HG03097 (cell line): ENCODE results near the gene GLIS1.

Experiments used
- ATAC-seq: cut with Tn5 transposase; IDR thresholded peaks from one replicate; pipeline ENCODE4 v1.9.1; 2021; ENCODE audit not compliant: unreplicated experiment, low FRiP score

GLIS1 gene

GRCh38 chr1:53721088-53721487 lies 17.9 kb downstream of the GLIS1 start:
- no peak for ATAC-seq

DNA sequence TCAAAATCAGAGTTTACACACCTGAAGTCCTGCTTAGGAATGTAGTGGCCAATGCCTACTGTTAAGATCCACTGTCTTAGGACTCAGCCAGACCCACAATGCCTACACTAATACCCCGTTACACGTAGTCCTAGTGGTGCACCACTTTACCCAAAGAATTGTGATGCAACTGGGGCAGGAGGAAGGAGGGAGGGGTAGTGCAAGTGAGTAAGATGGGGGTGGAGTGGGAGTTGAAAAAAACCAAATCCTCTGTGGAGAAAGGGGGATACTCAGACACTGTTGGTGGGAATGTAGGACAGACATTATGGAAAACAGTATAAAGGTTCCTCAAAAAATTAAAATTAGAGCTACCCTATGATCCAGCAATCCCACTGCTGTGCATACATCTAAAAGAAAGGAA lies 19.5 kb downstream of the GLIS1 start:
- ATAC-seq = no peak

DNA sequence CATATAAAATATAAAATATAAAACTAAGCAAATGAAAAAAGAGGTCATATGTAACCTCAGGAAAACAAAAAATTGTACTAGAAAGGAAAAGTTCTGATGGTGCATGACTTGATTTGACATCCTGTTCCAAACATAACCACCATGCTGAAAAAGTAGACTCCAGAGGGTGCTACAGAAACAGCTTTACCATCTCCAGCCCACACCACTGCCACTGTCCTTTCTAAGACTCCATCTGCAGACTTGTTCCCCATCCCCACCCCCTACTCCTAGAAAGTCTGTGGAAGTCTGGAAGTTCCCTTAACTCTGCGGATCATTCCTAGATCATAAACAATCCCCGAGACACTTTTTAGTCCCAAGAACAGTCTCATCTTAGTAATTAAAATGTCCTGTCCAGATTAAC lies 20.5 kb downstream of the GLIS1 start:
- ATAC-seq = no peak

DNA sequence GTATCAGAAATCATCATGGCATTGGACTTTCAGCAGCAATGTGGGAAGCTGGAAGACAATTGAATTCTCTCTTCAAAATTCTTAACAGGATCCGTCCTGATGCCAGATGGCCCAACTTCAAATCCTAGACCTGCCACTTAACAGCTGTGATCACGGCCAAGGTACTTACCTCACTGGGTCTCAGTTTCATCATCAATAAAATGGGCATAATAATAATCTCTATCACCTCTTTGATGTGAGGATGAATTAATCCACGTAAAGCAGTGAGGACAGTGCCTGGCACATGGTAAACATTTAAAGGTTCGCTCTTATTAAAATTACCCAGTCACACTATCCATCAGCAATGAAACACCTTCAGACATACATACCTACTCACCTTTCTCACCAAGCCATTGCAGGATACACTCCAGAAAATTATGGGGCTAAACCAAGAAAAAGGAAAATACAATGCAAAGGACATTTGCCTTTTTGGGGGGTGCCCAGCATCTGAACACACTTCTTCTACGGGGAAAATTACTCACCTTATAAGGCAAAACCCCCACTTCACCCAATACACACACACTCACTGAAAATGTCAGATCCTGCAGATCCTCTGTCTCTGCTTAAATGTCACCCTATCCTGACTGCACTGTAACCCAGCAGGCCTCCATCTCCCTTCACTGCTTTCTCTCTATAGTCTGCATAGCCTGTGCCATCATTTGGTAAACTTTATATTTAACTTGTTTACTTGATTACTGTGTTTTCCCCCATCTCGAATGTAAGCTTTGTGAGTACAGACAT lies 21.7 kb downstream of the GLIS1 start:
- no peak for ATAC-seq

DNA sequence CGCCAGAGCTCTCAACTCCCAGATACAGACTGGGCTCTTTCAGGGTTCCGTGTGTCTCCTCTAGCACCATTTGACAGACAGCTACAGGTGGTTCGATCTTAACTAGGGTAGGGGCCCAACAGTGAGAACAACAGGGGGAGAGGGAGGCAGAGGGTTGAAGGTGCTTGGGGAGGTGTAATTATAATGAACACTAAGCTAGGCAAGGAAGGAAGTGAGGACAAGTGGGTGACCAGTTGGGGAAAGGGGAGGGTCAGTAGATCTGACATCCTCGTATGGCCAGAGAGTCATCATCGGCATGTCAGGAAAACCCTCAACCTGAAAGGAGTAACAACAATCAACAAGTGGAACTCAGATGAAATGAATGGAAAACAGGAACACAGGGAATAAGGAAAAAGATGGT lies 22.8 kb downstream of the GLIS1 start:
- no peak for ATAC-seq

- no peak for ATAC-seq
These were observed 23.5 kb downstream of the GLIS1 start for GRCh38 chr1:53715478-53715877.

DNA sequence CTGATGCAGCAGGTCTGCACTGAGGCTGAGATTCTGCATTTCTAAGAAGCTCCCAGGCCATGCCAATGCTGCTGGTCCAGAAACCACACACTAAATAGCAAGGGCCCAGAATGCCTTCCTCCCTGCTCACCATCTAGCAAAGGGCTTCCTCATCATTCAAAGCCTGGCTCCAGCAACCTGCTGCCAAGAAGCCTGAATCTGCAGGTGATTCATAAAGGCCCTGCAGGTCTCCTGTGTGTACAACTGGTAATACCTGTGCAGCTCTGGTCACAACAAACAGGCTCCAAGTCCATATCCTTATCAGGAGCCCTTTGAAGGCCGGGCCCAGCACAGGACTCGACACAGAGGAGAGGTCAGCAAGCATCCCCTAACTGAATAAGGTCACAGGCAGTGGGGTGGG lies 26.7 kb downstream of the GLIS1 start:
- no peak for ATAC-seq

- no peak for ATAC-seq
These were observed 28.4 kb downstream of the GLIS1 start for GRCh38 chr1:53710584-53710983.

DNA sequence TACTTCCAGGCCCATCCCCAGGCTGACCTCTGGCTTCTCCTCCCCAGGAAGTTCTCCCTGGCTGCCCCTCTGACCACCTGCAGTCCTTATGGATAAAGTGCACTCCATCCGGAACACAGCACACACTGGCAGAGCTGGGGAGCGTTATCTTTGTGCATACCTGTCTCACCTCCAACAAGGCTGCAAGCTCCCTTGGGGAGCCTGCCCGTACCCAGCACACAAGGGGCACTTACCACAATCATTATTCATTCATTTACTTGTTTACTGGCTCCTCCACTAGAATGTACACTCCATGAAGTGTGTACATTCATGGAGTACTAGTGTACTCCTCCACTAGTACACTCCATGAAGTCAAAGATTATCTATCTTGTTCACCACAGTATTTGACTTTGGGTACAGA lies 30.3 kb downstream of the GLIS1 start:
- no peak for ATAC-seq

- ATAC-seq = no peak
These were observed 32.6 kb downstream of the GLIS1 start for GRCh38 chr1:53706356-53706755.

DNA sequence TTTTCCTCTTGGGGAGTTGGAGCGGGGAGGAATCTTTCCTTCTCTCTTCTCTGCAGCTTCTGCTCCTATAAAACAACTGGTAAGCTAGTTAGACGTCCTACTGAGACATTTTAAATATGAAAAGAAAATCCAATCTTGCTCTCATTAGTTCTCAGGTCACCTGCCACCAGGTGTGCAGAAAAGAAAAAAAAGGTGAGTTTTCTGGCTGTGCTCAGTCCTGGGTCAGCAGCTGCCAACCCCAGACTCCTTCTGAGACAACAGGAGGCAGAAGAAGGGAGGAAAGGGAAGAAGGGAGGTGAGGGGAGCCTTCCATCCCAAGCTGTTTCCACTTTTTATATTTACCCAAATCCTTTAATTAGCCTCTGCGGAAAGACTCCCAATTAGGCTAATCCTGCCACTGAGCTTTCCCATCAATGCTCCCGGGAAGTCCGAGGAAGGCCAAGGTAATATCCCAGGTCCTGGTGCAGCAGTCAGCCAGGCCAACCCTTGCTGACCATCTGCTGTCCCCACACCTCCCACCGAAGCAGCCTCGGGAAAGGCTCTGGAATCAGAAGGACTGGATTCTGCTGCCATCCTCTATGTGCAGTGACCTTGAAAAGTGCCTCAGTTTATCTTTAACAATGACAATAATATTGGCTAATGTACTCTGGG lies 33.4 kb downstream of the GLIS1 start:
- no peak for ATAC-seq

GRCh38 chr1:53704804-53705445 lies 34.0 kb downstream of the GLIS1 start:
- no peak for ATAC-seq

DNA sequence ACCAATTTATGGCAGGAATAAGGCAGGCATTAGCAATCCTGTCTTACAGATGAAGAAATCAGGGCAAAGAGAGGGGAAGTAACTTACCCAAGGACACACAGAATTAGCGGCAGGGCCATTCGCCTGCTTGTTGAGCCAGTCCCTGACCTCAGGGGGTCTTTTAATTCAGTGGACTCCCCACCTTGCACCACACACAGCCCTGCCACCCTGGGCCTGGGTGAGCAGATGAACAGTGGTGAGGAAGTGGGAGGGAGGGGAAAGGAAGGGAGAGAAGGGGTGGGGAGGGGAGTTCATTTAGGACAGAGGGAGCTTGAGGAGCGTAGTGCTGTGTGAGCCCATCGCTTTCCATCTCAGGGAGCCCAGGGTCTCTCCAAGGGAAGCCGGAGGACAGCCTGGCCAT lies 34.7 kb downstream of the GLIS1 start:
- ATAC-seq = no peak

DNA sequence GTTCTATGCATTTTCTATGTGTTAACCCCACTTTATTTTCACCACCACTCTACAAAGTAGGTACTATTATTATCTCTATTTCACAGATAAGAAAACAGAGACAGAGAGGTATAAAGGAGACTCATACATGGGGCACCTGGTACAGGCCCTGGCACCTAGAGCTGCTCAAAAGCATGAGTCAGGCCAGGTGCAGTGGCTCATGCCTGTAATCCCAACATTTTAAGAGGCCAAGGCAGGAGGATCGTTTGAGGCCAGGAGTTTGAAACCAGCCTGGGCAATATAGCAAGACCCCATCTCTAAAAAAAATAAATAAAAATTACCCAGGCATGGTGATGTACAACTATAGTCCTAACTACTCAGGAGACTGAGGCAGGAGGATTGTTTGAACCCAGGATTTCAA lies 35.8 kb downstream of the GLIS1 start:
- ATAC-seq = no peak

DNA sequence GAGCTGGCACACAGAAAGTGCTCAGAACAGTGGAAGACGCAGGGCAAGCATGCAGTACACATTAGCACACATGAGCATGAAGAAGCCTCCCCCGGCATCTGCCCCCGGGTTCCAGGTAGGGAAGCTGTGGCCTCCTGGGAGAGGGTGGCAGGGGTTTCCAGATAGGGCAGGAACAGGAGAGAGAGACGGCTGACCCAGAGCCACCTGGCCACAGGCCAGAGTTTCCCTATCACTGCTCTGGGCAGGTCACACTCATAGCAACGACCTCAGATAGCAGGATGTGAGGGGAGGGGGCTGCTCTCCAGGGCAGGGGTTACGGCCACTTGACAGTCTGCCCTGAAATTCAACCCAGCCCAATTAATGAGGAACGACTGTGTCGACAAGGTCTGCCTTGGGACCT lies 36.6 kb downstream of the GLIS1 start:
- no peak for ATAC-seq

GRCh38 chr1:53700776-53701175 lies 38.2 kb downstream of the GLIS1 start:
- ATAC-seq = no peak

- no peak for ATAC-seq
These were observed 39.0 kb downstream of the GLIS1 start for GRCh38 chr1:53699981-53700380.

DNA sequence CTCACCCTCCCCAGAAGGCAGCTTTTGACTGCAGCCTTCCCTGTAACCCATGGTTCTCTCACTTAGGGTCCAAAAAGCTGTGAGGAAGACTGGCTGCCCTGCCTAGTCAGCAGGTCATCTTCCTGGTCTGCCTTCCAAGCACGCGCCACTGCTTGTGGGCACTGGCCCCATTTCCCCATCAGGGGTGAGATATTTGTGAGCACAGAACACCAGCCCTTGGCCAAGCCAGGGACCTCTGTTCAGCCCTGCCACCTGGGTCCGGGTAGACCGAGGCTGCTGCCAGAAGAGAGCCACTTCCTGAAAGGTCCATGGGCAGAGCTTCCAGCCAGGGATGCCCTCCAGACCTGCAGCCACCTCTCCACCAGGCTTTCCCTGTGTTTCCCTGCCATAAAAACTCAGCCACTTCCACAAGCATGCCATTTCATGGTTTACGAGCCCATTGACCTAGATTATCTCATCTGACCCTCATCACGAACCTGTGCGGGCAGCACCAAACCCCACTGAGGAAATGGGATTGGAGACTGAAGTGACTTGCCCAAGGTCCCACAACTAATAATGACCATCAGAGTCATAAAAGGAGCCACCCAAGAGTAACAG lies 40.5 kb downstream of the GLIS1 start:
- ATAC-seq = no peak

DNA sequence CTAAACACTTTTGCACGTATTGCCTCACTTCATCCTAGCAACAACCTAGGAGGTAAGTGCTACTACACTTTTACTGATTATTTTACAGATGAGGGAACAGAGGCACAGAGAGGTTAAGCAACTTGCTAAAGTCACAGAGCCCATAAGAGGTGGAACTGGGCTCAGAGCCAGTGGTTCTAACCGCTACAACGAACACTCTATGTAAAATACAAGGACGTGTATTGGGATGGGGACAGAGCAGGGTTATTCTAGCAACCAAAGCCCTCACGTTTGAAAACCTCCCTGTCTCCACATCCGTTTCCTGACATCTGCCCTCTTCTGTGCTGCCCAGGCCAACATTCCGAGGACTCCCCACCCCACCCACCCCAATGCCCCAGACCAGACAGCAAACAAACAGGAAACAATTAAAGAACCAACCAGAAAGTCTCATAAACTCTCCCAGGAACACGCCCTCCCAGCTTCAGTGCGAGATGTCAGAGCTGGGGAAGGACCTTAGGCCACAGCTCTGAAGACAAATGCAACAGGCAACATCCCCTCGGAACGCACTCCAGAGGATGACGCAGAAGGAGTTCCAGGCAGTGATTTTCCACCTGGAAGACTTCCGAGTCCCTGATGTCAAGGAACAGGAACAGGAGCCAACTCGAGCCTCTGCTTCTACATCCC lies 41.1 kb downstream of the GLIS1 start:
- no peak for ATAC-seq

GRCh38 chr1:53696990-53697389 lies 42.0 kb downstream of the GLIS1 start:
- ATAC-seq = no peak

DNA sequence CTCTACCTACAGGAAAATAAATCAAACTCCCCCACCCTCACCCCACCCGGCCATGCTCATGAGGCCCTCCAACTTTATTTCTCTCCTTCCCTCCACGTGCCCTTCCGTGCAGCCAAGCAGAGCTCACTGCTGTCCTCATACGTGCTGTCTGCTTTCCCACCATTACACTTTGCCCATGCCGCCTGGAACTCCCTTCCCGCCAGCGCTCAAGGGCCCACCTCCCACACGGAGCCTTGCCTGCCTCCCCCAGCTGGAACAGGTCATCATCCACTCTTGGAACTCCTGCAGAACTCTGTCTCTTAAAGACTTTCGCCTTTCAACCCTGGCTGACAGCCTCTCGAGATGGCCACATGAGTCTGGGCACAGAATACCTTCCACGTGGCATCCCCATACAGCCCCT lies 42.4 kb downstream of the GLIS1 start:
- no peak for ATAC-seq
